ENCODE results near the gene P2RY8. TPM values are rescaled to one million over a fixed set of nuclear protein-coding genes. Genes with fewer than 3 reads are reported as not detected.
"Not testable (repeated sequence)": the region's sequence is repeated elsewhere in the genome, so short reads cannot be mapped to it uniquely, and the experiment has no call there.

The P2RY8 gene
- total RNA-seq, 1 donor from 2014 or later = 3.0 TPM

- Histone ChIP-seq H3K27ac (no peak overlapping the region), H3K36me3 (peaks cover 46% of the 10 kb centered on the region), H3K27me3 (ENCODE audit: low read depth) (no peaks in the 10 kb centered on the region), H3K4me1 (no peaks in the 10 kb centered on the region), H3K4me3 (no peak overlapping the region), H3K9me3 (peaks cover 2% of the 10 kb centered on the region)
- intact Hi-C loops (cut with DNase I) = no loop called here
- ATAC-seq = peak in 1 of 2 donors; percentile 16
- peak; percentile 43 for DNase-seq
- TF ChIP-seq, protein P1, sequence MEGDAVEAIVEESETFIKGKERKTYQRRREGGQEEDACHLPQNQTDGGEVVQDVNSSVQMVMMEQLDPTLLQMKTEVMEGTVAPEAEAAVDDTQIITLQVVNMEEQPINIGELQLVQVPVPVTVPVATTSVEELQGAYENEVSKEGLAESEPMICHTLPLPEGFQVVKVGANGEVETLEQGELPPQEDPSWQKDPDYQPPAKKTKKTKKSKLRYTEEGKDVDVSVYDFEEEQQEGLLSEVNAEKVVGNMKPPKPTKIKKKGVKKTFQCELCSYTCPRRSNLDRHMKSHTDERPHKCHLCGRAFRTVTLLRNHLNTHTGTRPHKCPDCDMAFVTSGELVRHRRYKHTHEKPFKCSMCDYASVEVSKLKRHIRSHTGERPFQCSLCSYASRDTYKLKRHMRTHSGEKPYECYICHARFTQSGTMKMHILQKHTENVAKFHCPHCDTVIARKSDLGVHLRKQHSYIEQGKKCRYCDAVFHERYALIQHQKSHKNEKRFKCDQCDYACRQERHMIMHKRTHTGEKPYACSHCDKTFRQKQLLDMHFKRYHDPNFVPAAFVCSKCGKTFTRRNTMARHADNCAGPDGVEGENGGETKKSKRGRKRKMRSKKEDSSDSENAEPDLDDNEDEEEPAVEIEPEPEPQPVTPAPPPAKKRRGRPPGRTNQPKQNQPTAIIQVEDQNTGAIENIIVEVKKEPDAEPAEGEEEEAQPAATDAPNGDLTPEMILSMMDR (IDR thresholded peaks at IDR 0.05) = no peak
These were observed 109.2 kb downstream of the P2RY8 start for GRCh38 chrX:1427756-1428155.

GRCh38 chrX:1426321-1426720 is 110.7 kb downstream of the P2RY8 start:
- H3K27ac ChIP-seq; H3K4me3 ChIP-seq; H3K27me3 ChIP-seq (ENCODE audit: low read depth); intact Hi-C loops (cut with DNase I); ATAC-seq; H3K4me1 ChIP-seq: not testable (repeated sequence)
- DNase-seq = peak; percentile 24
- Histone ChIP-seq H3K9me3 (peaks cover 14% of the 10 kb centered on the region), H3K36me3 (peaks cover 54% of the 10 kb centered on the region)

DNA sequence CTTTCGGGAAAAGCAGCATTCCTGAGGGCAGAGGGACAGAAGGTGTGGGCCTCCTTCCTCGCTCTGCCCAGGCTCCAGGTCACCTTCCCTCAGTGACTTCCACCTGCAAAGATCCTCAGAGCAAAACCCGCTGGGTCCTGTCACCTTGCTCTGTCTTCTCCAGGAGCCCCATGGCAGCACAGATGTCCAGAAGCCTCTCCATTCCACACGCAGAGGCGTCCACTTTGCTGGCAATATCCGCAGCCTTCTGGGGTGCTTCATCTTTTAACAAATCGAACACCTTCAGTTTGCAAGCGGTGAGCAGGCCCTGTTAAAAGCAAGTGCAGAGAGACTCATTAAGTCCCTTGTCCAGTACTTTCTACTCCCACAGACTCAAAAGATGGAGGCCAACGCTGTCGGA is 111.6 kb downstream of the P2RY8 start:
- Histone ChIP-seq H3K27ac (no peak overlapping the region), H3K4me3 (no peak overlapping the region), H3K27me3 (ENCODE audit: low read depth) (no peaks in the 10 kb centered on the region), H3K9me3 (peaks cover 14% of the 10 kb centered on the region), H3K4me1 (no peaks in the 10 kb centered on the region), H3K36me3 (peaks cover 56% of the 10 kb centered on the region)
- TF ChIP-seq, protein P1 (IDR thresholded peaks at IDR 0.05) = no peak
- ATAC-seq = no peak
- peak; percentile 22 for DNase-seq
- intact Hi-C loops (cut with DNase I) = no loop called here

GRCh38 chrX:1424147-1424851 is 112.7 kb downstream of the P2RY8 start:
- Histone ChIP-seq H3K27me3 (ENCODE audit: low read depth) (no peaks in the 10 kb centered on the region), H3K9me3 (peaks cover 14% of the 10 kb centered on the region), H3K36me3 (peaks cover 50% of the 10 kb centered on the region), H3K4me1 (no peaks in the 10 kb centered on the region), H3K4me3 (no peak overlapping the region), H3K27ac (no peak overlapping the region)
- DNase-seq (peak; percentile 21), ATAC-seq (no peak)
- intact Hi-C loops (cut with DNase I) = no loop called here
- TF ChIP-seq, protein P1 (IDR thresholded peaks at IDR 0.05) = no peak

DNA sequence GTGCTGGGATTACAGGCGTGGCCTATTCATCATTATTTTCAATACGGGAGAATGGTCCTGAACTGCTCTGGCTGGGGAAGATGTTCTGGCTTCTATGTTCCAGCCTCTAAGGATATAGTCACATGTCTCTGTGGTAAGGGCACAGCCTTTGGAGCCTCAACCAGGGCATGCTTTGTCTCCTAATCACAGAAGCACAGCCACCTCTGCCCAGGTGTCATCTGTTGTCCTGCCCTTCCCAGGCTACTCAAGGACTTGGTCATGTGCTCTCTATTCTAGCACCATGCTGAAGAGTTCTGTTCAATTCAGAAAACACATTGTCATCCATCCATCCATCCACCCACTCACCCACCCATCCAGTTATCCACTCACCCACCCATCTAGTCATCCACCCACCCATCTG is 113.8 kb downstream of the P2RY8 start:
- Histone ChIP-seq H3K27ac (no peak overlapping the region), H3K36me3 (peaks cover 61% of the 10 kb centered on the region), H3K4me3 (no peak overlapping the region), H3K9me3 (peaks cover 19% of the 10 kb centered on the region), H3K4me1 (no peaks in the 10 kb centered on the region), H3K27me3 (ENCODE audit: low read depth) (no peaks in the 10 kb centered on the region)
- intact Hi-C loops (cut with DNase I) = no loop called here
- TF ChIP-seq, protein P1 (IDR thresholded peaks at IDR 0.05) = no peak
- DNase-seq (peak; percentile 1), ATAC-seq (no peak)

GRCh38 chrX:1422135-1422465 is 114.9 kb downstream of the P2RY8 start:
- Histone ChIP-seq H3K4me1 (no peaks in the 10 kb centered on the region), H3K9me3 (peaks cover 21% of the 10 kb centered on the region), H3K27me3 (ENCODE audit: low read depth) (no peaks in the 10 kb centered on the region), H3K4me3 (no peak overlapping the region), H3K36me3 (peaks cover 60% of the 10 kb centered on the region), H3K27ac (no peak overlapping the region)
- DNase-seq (peak; percentile 2), ATAC-seq (no peak)
- TF ChIP-seq, protein P1 (IDR thresholded peaks at IDR 0.05) = no peak
- intact Hi-C loops (cut with DNase I) = no loop called here

Measured in lower lobe of right lung (tissue), 2 donors.